GM23248 (cell line): ENCODE data around the gene CCDC197.

Source experiments
- EZH2 ChIP-seq: fragments of 200-600 bp; sonication (generic); IDR thresholded peaks from 2 replicates; pipeline ENCODE4 v1.6.1; 2018; ENCODE audit warnings: antibody characterized with exemption, mild to moderate bottlenecking; ENCODE audit not compliant: insufficient read depth, poor library complexity, severe bottlenecking
- EZH2phosphoT487 ChIP-seq: fragments of 200-600 bp; sonication (generic); IDR thresholded peaks from 2 replicates; pipeline ENCODE4 v1.6.1; 2018; ENCODE audit warnings: antibody characterized with exemption, moderate library complexity, mild to moderate bottlenecking, low read depth; ENCODE audit not compliant: insufficient read depth

GRCh38 chr14:94027566-94028449, 30.7 kb downstream of the CCDC197 start:
- no peak for TF ChIP-seq EZH2
- TF ChIP-seq EZH2phosphoT487, result no peak
